Mononuclear cell (primary cell): ENCODE measurements around the gene MYDGF. TPM values are rescaled to one million over a fixed set of nuclear protein-coding genes. Genes with fewer than 3 reads are reported as not detected.
A peak's percentile ranks its signal among the peaks of the same experiment; 100 is the strongest.

Experiments
- H3K27me3 ChIP-seq: 2 replicates; pipeline ENCODE4 v1.6.0; 2011; ENCODE audit warnings: low read length, control low read depth; ENCODE audit not compliant: insufficient read depth
- H3K4me1 ChIP-seq: 2 replicates; pipeline ENCODE4 v1.5.1; 2011; ENCODE audit warnings: mild to moderate bottlenecking, low read length, control low read depth; ENCODE audit not compliant: insufficient read depth
- H3K4me3 ChIP-seq: 2 replicates; pipeline ENCODE4 v1.5.1; 2011; ENCODE audit warnings: mild to moderate bottlenecking, low read length, moderate library complexity
- H3K9me3 ChIP-seq: 2 replicates; pipeline ENCODE4 v1.5.1; 2011; ENCODE audit warnings: low read depth, mild to moderate bottlenecking, control low read depth, low read length
- total RNA-seq: library from RNA; depleted of rRNA; stranded (reverse); fragments of >200 nt; gene quantifications from one replicate; pipeline ENCODE4 v1.2.3, GENCODE V29; 2012

Gene MYDGF
- total RNA-seq, 1 donor = 40.8 TPM

DNA sequence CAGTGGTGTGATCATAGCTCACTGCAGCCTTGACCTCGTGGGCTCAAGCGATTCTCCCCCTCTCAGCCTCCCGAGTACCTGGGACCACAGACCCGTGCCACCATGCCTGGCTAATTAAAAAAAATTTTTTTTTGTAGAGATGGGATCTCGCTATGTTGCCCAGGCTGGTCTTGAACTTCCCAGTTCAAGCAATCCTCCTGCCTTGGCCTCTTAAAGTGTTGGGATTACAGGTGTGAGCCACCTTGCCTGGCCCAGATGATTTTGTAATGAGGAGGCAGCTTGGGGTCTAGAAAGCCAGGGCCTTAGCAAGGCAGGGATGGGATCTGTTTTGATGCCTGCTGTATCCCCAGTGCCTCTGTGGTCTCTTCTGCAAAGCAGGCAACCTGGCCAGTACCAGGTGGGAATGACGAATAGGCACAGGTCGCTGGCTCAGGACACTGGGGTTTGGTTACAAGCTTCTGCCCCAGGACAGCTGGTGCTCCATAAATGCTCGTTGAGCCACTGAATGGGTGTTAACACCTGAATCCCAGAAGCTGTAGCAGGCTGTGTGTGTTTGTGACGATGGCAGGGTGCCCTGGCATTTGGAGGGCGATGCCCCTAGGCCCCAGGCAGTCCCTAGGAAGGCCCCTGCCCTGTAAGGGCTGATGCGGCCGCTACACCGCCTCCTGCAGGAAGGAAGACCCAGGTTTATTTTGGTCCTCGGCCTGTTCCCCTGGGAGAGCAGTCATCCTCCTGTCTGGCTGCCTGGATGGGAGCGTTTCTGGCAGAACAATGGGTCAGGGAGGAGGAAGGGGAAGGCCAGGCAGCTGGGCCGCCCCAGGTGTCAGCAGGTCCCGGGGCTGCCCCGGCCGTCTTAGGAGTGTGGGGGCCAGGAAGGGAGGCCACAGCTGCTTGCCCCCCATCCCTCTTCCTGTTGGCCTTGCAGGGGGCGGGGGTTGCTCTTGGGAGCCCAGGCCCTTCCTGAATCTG is 22.2 kb downstream of the MYDGF start:
- no peaks in the 10 kb centered on the region for H3K9me3 ChIP-seq
- peaks cover 8% of the 10 kb centered on the region for H3K4me1 ChIP-seq
- H3K4me3 ChIP-seq = no peak overlapping the region
- no peaks in the 10 kb centered on the region for H3K27me3 ChIP-seq

DNA sequence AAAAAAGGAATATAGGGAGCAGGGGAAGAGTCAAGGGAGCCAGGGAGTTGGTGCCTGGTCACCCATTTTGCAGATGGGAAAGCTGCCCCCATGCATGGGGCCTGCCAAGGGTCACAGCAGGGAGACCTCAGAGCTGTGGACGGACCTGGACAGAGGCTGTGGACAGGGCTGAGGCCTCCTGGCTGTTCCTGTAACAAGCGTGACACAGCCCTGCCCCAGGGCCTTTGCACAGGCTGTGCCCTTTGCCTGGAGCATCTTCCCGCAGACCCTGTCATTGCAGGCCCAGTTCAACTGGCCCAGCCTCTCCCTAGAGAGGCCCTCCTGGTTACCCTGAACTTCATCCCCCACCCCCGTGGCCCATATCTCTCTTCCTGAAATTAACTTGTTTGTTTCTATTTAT is 24.4 kb downstream of the MYDGF start:
- Histone ChIP-seq H3K27me3 (no peaks in the 10 kb centered on the region), H3K4me3 (no peak overlapping the region), H3K4me1 (peaks cover 15% of the 10 kb centered on the region), H3K9me3 (no peaks in the 10 kb centered on the region)

DNA sequence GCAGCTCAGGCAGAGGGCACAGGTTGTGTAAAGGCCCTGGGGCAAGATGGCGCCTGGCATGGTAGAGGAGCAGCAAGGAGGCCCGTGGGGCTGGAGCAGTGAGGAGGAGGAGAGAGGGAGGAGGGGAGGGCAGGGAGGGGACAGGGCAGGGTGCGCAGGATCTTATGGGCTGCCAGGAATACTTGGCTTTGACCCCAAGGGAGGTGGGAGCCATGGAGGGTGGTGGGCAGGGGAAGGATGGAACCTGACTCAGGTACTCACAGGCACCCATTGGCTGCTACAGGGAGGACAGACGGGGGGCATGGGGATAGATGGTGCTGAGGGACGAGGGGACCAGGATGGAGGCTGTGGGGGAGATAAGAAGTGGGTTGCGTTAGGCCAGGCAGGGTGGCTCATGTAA is 27.5 kb downstream of the MYDGF start:
- no peak overlapping the region for H3K4me3 ChIP-seq

DNA sequence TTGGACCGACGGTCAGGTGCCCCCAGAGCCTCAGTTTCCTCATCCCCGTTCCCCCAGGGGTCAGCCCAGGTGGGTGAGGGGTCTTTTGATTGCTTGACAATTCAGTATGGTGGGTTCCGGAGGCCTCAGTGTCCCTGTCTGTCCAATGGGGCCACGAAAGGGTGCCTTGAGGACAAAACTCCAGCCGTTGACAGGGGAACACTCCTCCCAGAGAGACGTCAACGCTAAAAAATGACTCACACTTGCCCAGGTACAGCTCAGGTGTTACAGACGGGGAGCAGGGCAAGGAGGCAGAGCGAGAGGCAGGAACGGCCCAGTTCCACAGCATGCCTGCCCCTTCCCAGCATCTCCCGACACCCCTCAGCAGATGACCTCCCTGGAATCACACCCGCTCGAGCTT is 29.0 kb downstream of the MYDGF start:
- Histone ChIP-seq H3K4me3 (no peak overlapping the region), H3K4me1 (peaks cover 48% of the 10 kb centered on the region), H3K27me3 (no peaks in the 10 kb centered on the region), H3K9me3 (no peaks in the 10 kb centered on the region)

More for the DNA sequence above, 27.5 kb downstream of the MYDGF start:
- H3K27me3 ChIP-seq = no peaks in the 10 kb centered on the region
- peaks cover 33% of the 10 kb centered on the region for H3K4me1 ChIP-seq
- no peaks in the 10 kb centered on the region for H3K9me3 ChIP-seq

DNA sequence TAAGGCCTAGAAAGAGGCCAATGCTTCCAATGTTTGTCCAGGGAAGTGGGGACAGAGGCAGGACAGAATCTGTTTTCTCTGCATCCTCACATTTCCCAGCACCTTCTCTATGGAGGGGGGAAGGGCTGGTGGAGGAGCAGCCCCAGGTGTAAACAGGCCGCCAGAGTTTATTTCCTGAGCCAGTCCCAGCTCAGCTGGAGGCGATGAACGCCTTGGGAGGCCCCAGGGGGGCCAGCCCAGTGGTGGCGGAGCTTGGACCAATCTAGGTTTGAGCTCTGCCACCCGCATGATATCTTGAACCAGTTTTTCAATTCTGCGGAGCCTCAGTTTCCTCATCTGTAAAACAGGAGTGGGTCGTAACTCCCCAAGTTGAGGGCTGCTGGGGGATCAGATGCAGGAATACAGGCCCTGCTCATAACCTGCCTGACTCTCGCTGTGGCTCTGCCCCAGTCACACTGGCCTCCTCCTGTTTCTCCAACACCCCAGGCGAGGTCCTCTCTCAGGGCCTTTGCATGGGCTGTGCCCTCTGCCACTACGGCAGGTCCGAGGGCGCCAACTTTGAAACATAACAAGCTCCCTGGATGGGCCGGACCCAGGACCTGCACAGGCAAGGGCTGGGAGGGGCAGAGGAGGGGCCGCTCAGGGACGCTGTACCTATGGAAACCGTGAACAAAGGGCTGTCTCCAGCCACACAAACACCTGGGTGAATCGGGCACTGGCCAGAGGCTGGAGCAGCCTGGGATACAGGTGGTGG is 29.7 kb downstream of the MYDGF start:
- Histone ChIP-seq H3K4me1 (peaks cover 54% of the 10 kb centered on the region), H3K27me3 (no peaks in the 10 kb centered on the region), H3K4me3 (peak overlapping the region; percentile 76), H3K9me3 (no peaks in the 10 kb centered on the region)

DNA sequence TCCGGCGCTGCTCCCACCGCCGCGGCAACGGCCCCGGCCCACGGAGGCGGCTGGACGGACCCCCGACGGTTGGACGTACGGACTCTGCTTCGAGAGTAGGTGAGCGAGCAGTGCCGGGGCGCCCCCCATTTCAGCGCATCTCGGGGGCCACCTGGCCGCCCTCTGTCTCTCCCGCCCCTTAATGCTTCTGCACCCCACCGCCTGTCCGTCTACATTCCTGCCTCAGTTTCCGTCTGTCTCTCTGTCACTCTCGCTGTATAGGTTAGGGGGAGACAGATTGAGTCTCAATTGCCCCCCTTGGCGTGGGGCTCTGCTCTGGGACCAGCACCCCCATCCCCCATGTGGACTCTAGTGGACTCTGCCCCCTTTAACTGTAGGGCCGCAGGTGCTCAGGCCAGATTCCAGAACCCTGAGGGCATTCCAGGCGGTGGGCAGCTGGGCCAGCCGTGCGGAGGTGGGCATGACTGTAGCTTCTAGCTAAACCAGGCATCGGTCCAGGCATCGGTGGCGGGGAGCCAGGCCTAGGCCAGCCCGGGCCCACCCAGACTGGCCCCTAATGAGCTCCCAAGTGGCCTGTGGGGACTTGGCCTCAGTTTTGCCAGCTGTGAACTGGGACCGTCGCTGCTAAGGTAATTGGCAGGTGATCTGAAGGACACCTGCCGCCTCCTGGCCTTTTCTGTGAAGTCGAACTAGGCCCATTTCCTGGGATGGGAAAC is 30.5 kb downstream of the MYDGF start:
- Histone ChIP-seq H3K27me3 (no peaks in the 10 kb centered on the region), H3K4me1 (peaks cover 59% of the 10 kb centered on the region)

DNA sequence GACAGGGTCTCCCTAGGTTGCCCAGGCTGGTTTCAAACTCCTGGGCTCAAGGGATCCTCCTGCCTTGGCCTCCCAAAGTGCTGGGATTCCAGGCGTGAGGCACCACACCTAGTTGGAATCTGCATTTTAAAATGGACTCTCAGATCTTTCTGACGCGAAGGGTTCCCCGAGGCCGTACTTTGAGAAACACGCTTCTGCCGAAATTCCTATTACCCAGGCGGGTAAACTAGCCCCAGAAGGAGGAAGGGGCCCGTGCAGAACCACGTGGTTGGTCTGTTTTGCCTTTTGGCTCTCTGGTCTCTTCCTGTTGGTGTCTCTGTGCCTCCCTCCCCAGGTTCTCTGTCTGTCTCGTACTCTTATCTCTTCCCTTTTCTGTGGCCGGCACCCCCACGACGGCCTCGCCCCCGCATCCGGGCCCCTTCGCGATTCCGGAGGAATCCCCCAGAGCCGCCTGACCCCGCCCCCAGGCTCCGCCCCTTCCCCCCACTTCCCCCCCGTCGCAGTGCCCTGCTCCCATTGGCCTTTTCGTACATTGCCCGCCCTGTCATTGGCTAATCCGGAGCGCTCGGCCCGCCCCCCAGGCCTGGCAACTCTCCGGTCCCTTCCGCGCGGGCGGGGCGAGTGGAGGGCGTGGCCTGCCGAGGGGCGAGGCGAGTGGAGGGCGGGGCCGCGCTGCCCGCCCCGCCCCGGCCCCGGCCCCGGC is 31.2 kb downstream of the MYDGF start, which contains the start of gene TNFAIP8L1:
Gene TNFAIP8L1 (plus strand): TSS at position 689 of the 703 bp plus-strand sequence. CDS start 12,354 bp downstream, outside the sequence.
- Histone ChIP-seq H3K9me3 (no peaks in the 10 kb centered on the region), H3K4me1 (peaks cover 67% of the 10 kb centered on the region), H3K27me3 (no peaks in the 10 kb centered on the region), H3K4me3 (peak within 1 kb of the TSS; percentile 76)

More for the DNA sequence above, 30.5 kb downstream of the MYDGF start:
- H3K9me3 ChIP-seq = no peaks in the 10 kb centered on the region
- peak overlapping the region; percentile 76 for H3K4me3 ChIP-seq

DNA sequence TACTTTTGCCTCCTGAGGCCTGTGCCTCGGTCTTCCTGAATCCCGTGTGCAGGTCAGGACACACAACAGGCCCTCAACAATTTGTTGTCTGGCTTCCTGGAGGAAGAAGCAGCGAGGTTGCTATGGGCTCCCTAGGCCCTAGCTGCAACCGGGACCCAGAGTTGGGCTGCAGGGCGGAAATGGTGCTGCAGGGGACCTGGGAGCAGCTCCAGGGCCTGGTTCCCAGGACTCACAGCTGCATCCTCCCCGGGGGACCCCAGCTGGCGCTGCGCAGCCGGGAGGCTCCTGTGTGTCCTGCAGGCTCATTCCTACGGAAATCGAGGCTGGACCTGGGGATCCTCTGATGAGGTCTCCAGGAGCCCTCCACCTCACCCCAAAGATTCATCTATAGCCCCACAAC is 31.8 kb downstream of the MYDGF start:
- no peaks in the 10 kb centered on the region for H3K27me3 ChIP-seq
- H3K4me1 ChIP-seq = peaks cover 73% of the 10 kb centered on the region
- H3K9me3 ChIP-seq = no peaks in the 10 kb centered on the region
- no peak overlapping the region for H3K4me3 ChIP-seq

DNA sequence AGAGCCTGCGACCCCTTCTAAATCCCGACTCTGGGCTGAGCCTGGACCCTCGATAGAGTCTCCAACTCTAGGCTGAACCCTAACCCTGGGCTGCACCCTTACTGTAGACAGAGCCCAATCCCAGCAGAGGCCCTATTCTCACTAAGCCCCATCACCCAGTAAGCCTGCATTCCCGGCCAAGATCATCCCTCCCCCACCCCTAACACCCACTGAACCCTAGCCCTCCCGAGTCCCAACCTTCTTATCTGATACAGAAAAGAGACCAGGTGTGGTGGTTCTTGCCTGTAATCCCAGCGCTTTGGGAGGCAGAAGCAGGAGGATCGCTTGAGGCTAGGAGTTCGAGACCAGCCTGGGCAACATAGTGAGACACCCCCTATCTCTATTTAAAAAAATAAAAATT is 33.4 kb downstream of the MYDGF start:
- no peak overlapping the region for H3K4me3 ChIP-seq
- peaks cover 74% of the 10 kb centered on the region for H3K4me1 ChIP-seq

DNA sequence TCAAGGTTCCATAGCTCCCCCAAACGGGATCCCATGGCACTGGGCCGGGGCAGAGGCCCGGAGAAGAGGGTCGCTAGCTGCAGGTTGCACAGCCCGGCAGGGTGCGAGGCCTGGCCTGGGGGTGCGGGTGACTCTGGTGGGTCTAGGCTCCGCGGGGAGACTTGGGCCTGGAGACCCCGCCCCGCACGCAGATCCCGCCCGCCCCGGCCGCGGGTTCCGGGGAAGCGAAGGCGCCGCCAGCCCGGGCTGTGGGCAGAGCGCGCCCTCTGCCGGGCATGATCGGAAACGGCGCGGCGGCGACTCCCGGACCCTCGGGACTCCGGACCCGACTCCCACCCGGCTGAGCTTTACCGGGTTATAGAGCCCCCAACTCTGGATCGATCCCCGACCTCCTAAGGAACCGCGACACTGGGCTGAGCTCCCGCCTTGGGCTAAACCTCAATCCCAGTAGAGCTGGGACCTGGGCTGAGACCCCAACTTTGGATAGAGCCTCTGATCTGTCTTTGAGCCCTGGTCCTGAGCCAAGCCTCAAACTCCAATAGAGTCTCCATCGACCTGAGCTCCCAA is 33.9 kb downstream of the MYDGF start:
- H3K27me3 ChIP-seq = no peaks in the 10 kb centered on the region
- H3K9me3 ChIP-seq = no peaks in the 10 kb centered on the region
- peak overlapping the region; percentile 30 for H3K4me3 ChIP-seq
- H3K4me1 ChIP-seq = peaks cover 73% of the 10 kb centered on the region

More for the DNA sequence above, 33.4 kb downstream of the MYDGF start:
- no peaks in the 10 kb centered on the region for H3K27me3 ChIP-seq
- H3K9me3 ChIP-seq = no peaks in the 10 kb centered on the region

DNA sequence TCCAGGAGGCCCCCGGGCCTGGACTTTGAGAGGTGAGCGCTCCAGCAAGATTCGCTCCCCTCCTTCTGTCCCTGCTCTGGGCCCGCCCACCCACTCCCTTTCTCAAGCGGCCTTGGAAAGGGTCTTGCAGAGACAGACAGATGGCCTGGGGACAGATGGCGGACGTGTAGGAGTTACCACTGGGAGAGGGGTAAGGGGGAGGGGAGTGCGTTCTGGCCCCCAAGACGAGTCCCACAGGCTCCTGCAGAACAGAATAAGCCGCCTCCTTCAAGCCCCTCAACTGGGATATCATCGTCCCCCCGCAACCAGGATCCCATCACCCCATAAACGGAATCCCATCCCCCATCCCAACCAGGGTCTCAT is 34.4 kb downstream of the MYDGF start:
- Histone ChIP-seq H3K9me3 (no peaks in the 10 kb centered on the region), H3K4me3 (peak overlapping the region; percentile 30), H3K27me3 (no peaks in the 10 kb centered on the region), H3K4me1 (peaks cover 68% of the 10 kb centered on the region)

DNA sequence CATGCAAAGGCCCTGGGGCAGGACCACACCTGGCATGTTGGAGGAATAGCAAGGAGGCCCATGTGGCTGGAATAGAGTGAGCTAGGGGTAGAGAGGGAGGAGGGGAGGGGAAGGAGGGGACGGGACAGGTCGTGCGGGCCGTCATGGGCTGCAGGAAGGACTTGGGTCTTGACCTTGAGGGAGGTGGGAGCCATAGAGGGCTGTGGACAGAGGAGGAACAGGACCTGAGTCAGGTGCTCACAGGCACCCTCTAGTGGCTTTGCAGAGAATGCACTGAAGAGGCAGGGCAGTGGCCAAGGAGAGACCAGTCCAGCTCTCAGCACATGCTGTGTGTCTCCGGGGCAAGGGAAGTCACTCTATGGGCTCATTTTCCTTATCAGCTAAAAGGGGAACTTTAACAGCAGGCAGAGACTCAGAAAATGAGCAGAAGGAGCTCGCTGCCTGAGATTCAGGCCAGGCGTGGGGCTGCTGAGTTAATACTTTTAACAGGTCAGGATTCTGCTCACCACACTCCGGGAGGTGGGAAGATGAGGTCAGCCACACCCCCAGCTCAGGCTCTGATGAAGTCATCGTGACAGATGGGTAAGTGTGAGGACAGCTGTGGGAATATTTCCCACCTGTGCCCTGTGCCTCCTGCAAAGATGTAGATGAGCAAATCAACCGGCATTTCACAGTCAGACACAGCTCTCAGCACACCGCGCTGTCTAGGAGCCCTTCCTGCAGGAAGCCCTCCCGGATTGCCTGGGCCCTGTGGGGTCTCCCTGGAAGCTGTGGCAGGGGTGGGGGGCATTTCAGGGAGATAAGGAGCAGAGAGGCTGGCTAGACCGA is 36.8 kb downstream of the MYDGF start:
- Histone ChIP-seq H3K4me1 (peaks cover 48% of the 10 kb centered on the region), H3K9me3 (no peaks in the 10 kb centered on the region), H3K27me3 (no peaks in the 10 kb centered on the region), H3K4me3 (no peak overlapping the region)

DNA sequence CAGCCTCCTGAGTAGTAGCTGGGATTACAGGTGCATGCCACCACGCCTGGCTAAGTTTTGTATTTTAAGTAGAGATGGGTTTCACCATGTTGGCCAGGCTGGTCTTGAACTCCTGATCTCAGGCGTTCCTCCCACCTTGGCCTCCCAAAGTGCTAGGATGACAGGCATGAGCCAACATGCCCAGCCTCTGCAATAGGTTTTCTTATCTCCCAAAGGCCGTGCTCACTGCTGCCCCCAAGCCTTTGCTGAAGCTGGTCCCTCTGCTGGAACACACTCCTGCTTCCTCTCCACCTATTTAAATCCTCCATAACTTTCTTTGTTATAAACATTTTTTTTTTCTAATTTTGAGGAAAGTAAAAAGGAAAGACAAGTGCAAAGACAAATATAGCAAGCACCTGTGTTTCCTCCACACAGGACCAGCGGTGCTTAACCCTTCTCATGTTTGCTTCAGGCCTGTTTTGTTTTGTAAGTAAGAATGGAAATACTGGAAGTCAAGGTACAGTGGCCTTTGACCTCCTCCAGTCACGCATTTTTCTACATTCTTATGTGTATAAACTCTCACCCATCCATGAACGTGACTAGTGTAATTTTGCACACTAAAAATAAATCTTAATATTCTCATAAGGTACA is 45.3 kb downstream of the MYDGF start:
- Histone ChIP-seq H3K27me3 (no peaks in the 10 kb centered on the region), H3K9me3 (no peaks in the 10 kb centered on the region), H3K4me3 (no peak overlapping the region), H3K4me1 (no peaks in the 10 kb centered on the region)
